Measurements from ENCODE around the gene CT83. TPM values are rescaled to one million over a fixed set of nuclear protein-coding genes. Genes with fewer than 3 reads are reported as not detected.

CT83 gene
- polyA plus RNA-seq (2013, experiment 1 of 4) = not detected
- not detected for polyA plus RNA-seq (2013, experiment 2 of 4)
- polyA plus RNA-seq (2013, experiment 3 of 4) = not detected
- not detected for polyA plus RNA-seq (2013, experiment 4 of 4)

GRCh38 chrX:116462822-116463221 is at the start of gene CT83:
Gene CT83, minus strand, starts transcription at chrX:116462976. Its CDS starts 120 bp downstream, at chrX:116462856.
- Histone ChIP-seq H3K9me3 (ENCODE audit: control insufficient read depth, low read length) (no peaks in the 10 kb centered on the region), H3K27me3 (ENCODE audit: control insufficient read depth, insufficient read depth, low read length, poor library complexity, severe bottlenecking) (no peaks in the 10 kb centered on the region), H3K4me3 (ENCODE audit: insufficient read depth, low read depth, low read length) (no peak within 1 kb of the TSS), H3K27ac (ENCODE audit: insufficient read depth, low read depth, low read length, poor library complexity, severe bottlenecking) (no peak within 1 kb of the TSS), H3K36me3 (ENCODE audit: control insufficient read depth, insufficient read depth, low read length) (no peaks in the 10 kb centered on the region), H3K4me1 (ENCODE audit: control insufficient read depth, insufficient read depth, low read length) (no peaks in the 10 kb centered on the region)
- 94 to 97% methylated on average over 17 of the region's 18 CpGs for WGBS, 2 experiments

DNA sequence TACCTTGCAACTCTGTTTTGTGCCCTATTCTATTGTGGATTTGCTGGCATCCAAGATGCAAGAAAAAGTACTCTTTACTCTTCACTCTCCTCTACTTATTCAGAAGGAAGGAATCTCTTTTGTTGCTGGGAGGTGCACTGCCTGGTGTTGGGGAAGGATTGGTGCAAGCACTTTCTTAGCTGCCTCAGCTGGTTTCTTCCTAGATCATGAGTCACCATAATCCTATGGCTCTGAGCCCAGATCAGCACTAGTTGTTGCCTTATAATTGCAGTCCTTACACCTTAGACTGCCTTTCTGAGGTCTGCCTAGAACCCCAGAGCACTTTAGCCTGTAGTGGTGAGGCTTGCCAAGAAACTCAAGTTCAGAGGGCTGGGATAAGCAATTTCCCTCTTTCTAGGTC is 37.0 kb upstream of the CT83 start:
- Histone ChIP-seq H3K9me3 (ENCODE audit: control insufficient read depth, low read length) (no peaks in the 10 kb centered on the region), H3K36me3 (ENCODE audit: control insufficient read depth, insufficient read depth, low read length) (no peaks in the 10 kb centered on the region), H3K27me3 (ENCODE audit: control insufficient read depth, insufficient read depth, low read length, poor library complexity, severe bottlenecking) (no peaks in the 10 kb centered on the region), H3K4me1 (ENCODE audit: control insufficient read depth, insufficient read depth, low read length) (no peaks in the 10 kb centered on the region), H3K27ac (ENCODE audit: insufficient read depth, low read depth, low read length, poor library complexity, severe bottlenecking) (no peak overlapping the region), H3K4me3 (ENCODE audit: insufficient read depth, low read depth, low read length) (no peak overlapping the region)

DNA sequence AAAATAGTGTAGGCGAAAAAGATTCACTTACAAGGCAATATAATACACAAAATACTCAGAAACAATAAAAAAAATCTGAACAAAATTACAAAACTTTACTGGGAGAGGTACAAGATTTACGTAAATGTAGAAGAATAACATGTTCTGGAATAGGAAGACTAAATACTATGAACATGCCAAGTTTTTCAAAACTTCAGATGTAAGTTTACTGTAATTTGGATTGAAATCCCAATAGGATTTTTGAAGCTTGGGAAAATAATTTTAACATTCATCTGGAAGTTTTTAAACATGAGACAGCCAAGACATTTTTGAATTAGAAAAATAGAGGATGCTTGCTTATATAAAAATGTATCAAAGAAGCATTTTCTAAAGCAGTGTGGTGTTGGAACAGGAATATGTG is 30.5 kb upstream of the CT83 start:
- no peaks in the 10 kb centered on the region for H3K36me3 ChIP-seq (ENCODE audit: control insufficient read depth, insufficient read depth, low read length)
- no peaks in the 10 kb centered on the region for H3K4me1 ChIP-seq (ENCODE audit: control insufficient read depth, insufficient read depth, low read length)
- 100% methylated on average over 1 of the region's 2 CpGs; no CpG with 5 or more reads in 1 of the 2 experiments for WGBS, 2 experiments
- H3K4me3 ChIP-seq (ENCODE audit: insufficient read depth, low read depth, low read length) = no peak overlapping the region
- H3K27ac ChIP-seq (ENCODE audit: insufficient read depth, low read depth, low read length, poor library complexity, severe bottlenecking) = no peak overlapping the region
- no peaks in the 10 kb centered on the region for H3K27me3 ChIP-seq (ENCODE audit: control insufficient read depth, insufficient read depth, low read length, poor library complexity, severe bottlenecking)
- no peaks in the 10 kb centered on the region for H3K9me3 ChIP-seq (ENCODE audit: control insufficient read depth, low read length)

DNA sequence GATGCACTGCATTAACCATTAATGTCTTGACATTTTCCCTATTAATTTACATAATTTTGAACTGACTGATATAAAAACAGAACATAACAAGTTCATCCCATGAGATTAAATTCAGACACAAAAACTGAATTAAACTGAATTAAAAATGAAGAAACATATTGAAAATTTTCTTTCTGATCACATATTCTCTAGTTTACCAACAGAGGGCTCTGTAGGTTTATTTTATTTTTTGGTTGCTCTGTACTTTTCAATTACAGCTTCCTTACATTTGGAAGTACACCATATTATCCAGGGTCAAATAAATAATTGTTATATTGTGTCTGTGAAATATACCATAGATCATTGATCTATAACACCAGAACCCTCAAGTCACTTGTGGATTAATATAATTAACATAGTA is 27.3 kb upstream of the CT83 start:
- Histone ChIP-seq H3K9me3 (ENCODE audit: control insufficient read depth, low read length) (no peaks in the 10 kb centered on the region), H3K27ac (ENCODE audit: insufficient read depth, low read depth, low read length, poor library complexity, severe bottlenecking) (no peak overlapping the region), H3K27me3 (ENCODE audit: control insufficient read depth, insufficient read depth, low read length, poor library complexity, severe bottlenecking) (no peaks in the 10 kb centered on the region), H3K4me3 (ENCODE audit: insufficient read depth, low read depth, low read length) (no peak overlapping the region), H3K36me3 (ENCODE audit: control insufficient read depth, insufficient read depth, low read length) (no peaks in the 10 kb centered on the region), H3K4me1 (ENCODE audit: control insufficient read depth, insufficient read depth, low read length) (no peaks in the 10 kb centered on the region)

DNA sequence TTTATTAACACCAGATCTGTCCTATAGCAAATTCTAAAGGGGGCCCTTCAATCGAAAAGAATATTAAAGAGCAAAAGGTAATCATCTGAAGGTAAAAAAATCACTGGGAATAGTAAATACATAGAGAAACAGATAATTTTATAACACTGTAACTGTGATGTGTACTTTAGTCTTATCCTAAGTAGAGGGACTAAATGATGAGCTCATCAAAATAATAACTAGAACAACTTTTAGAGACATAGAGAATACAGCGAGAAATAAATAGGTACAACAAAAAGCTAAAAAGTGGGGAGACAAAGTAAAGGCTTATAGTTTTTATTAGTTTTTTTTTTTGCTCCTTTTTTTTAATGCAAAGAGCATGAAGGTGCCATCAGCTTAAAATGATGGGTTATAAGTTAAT is 17.3 kb upstream of the CT83 start:
- H3K4me1 ChIP-seq (ENCODE audit: control insufficient read depth, insufficient read depth, low read length) = no peaks in the 10 kb centered on the region
- 86% methylated on average over 2 of the region's 2 CpGs; no CpG with 5 or more reads in 1 of the 2 experiments for WGBS, 2 experiments
- H3K36me3 ChIP-seq (ENCODE audit: control insufficient read depth, insufficient read depth, low read length) = no peaks in the 10 kb centered on the region
- H3K27me3 ChIP-seq (ENCODE audit: control insufficient read depth, insufficient read depth, low read length, poor library complexity, severe bottlenecking) = no peaks in the 10 kb centered on the region
- H3K9me3 ChIP-seq (ENCODE audit: control insufficient read depth, low read length) = no peaks in the 10 kb centered on the region
- H3K4me3 ChIP-seq (ENCODE audit: insufficient read depth, low read depth, low read length) = no peak overlapping the region
- no peak overlapping the region for H3K27ac ChIP-seq (ENCODE audit: insufficient read depth, low read depth, low read length, poor library complexity, severe bottlenecking)

- Histone ChIP-seq H3K9me3 (ENCODE audit: control insufficient read depth, low read length) (no peaks in the 10 kb centered on the region), H3K27ac (ENCODE audit: insufficient read depth, low read depth, low read length, poor library complexity, severe bottlenecking) (no peak overlapping the region), H3K4me1 (ENCODE audit: control insufficient read depth, insufficient read depth, low read length) (no peaks in the 10 kb centered on the region), H3K27me3 (ENCODE audit: control insufficient read depth, insufficient read depth, low read length, poor library complexity, severe bottlenecking) (no peaks in the 10 kb centered on the region), H3K4me3 (ENCODE audit: insufficient read depth, low read depth, low read length) (no peak overlapping the region), H3K36me3 (ENCODE audit: control insufficient read depth, insufficient read depth, low read length) (no peaks in the 10 kb centered on the region)
- WGBS, 2 experiments = no CpG with 5 or more reads among the region's 2 CpGs
These were observed 13.6 kb downstream of the CT83 start for GRCh38 chrX:116449156-116449555.

DNA sequence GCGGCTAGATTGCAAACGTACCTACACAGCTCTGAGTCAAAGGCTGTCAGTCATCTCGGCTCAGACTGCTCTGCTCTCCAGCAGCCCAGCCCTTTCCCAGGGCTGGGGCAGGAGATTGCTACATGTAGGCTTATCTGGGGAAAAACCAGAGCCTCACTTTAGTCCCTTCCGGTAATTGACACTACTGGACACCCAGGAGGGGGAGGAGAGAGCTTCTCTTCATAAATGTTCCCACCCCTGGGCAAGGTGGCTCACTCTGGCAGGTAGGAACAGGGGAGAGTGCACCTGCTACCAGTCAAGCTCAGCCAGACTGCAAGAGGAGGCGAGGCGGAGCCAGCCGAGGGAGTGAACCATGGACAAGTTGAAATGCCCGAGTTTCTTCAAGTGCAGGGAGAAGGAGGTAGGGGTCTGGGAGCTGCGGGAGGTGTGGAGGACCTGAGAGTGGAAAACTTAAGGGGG is 26.4 kb downstream of the CT83 start, which contains the start of gene SLC6A14:
TSS of gene SLC6A14 (plus strand) at position 249 of the 459 bp plus-strand sequence. CDS start at position 353, 104 bp downstream.
- Histone ChIP-seq H3K4me3 (ENCODE audit: insufficient read depth, low read depth, low read length) (no peak within 1 kb of the TSS), H3K27ac (ENCODE audit: insufficient read depth, low read depth, low read length, poor library complexity, severe bottlenecking) (no peak within 1 kb of the TSS), H3K36me3 (ENCODE audit: control insufficient read depth, insufficient read depth, low read length) (no peaks in the 10 kb centered on the region), H3K27me3 (ENCODE audit: control insufficient read depth, insufficient read depth, low read length, poor library complexity, severe bottlenecking) (no peaks in the 10 kb centered on the region), H3K4me1 (ENCODE audit: control insufficient read depth, insufficient read depth, low read length) (no peaks in the 10 kb centered on the region), H3K9me3 (ENCODE audit: control insufficient read depth, low read length) (no peaks in the 10 kb centered on the region)
- 85% methylated on average over 8 to 9 of the region's 9 CpGs for WGBS, 2 experiments

DNA sequence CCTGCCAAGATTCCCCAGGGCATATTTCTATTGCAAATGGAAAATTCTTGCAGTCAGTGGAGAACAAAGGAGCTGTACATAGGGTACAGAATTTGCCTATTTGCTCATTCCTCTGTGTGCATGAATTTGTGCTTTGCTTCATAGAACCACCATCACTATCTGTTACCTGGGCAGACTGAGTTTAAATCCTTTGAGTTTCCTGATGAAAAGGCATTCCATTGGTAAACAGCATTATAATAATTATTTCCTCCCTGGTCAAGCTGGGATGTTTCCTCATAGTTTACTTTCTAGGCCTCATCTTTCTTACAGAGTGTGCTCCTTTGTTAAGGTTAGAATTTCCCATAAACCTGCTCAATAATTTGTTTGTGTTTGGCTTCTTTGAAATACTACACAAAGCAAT is 27.2 kb downstream of the CT83 start:
- Histone ChIP-seq H3K4me1 (ENCODE audit: control insufficient read depth, insufficient read depth, low read length) (no peaks in the 10 kb centered on the region), H3K27me3 (ENCODE audit: control insufficient read depth, insufficient read depth, low read length, poor library complexity, severe bottlenecking) (no peaks in the 10 kb centered on the region), H3K4me3 (ENCODE audit: insufficient read depth, low read depth, low read length) (no peak overlapping the region), H3K9me3 (ENCODE audit: control insufficient read depth, low read length) (no peaks in the 10 kb centered on the region), H3K36me3 (ENCODE audit: control insufficient read depth, insufficient read depth, low read length) (no peaks in the 10 kb centered on the region), H3K27ac (ENCODE audit: insufficient read depth, low read depth, low read length, poor library complexity, severe bottlenecking) (no peak overlapping the region)

DNA sequence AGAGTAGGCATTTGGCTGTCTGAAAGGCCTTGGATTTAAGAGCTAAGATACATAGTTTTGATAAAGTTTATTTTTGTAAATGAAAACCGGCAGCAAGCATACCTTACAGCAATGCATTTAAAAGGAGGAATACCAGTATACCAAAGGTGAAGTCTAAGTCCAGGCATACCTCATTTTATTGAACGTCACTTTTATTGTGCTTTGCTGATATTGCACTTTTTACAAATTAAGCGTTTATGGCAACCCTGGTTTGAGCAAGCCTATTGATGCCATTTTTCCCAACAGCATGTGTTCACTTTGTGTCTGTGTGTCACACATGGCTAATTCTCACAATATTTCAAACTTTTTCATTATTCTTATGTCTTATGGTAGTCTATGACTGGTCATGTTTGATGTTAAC is 34.8 kb downstream of the CT83 start:
- no peak overlapping the region for H3K27ac ChIP-seq (ENCODE audit: insufficient read depth, low read depth, low read length, poor library complexity, severe bottlenecking)
- H3K36me3 ChIP-seq (ENCODE audit: control insufficient read depth, insufficient read depth, low read length) = no peaks in the 10 kb centered on the region
- no peaks in the 10 kb centered on the region for H3K9me3 ChIP-seq (ENCODE audit: control insufficient read depth, low read length)
- no peaks in the 10 kb centered on the region for H3K27me3 ChIP-seq (ENCODE audit: control insufficient read depth, insufficient read depth, low read length, poor library complexity, severe bottlenecking)
- H3K4me1 ChIP-seq (ENCODE audit: control insufficient read depth, insufficient read depth, low read length) = no peaks in the 10 kb centered on the region
- whole genome bisulfite sequencing, 2 experiments = 90 to 95% methylated on average over 2 to 3 of the region's 3 CpGs
- no peak overlapping the region for H3K4me3 ChIP-seq (ENCODE audit: insufficient read depth, low read depth, low read length)

GRCh38 chrX:116417968-116418367 is 44.8 kb downstream of the CT83 start:
- 80 to 100% methylated on average over 1 to 2 of the region's 4 CpGs for WGBS, 2 experiments
- Histone ChIP-seq H3K27me3 (ENCODE audit: control insufficient read depth, insufficient read depth, low read length, poor library complexity, severe bottlenecking) (no peaks in the 10 kb centered on the region), H3K27ac (ENCODE audit: insufficient read depth, low read depth, low read length, poor library complexity, severe bottlenecking) (no peak overlapping the region), H3K4me1 (ENCODE audit: control insufficient read depth, insufficient read depth, low read length) (no peaks in the 10 kb centered on the region), H3K4me3 (ENCODE audit: insufficient read depth, low read depth, low read length) (no peak overlapping the region), H3K36me3 (ENCODE audit: control insufficient read depth, insufficient read depth, low read length) (no peaks in the 10 kb centered on the region), H3K9me3 (ENCODE audit: control insufficient read depth, low read length) (no peaks in the 10 kb centered on the region)

- Histone ChIP-seq H3K4me1 (ENCODE audit: control insufficient read depth, insufficient read depth, low read length) (no peaks in the 10 kb centered on the region), H3K4me3 (ENCODE audit: insufficient read depth, low read depth, low read length) (no peak overlapping the region), H3K27ac (ENCODE audit: insufficient read depth, low read depth, low read length, poor library complexity, severe bottlenecking) (no peak overlapping the region), H3K36me3 (ENCODE audit: control insufficient read depth, insufficient read depth, low read length) (no peaks in the 10 kb centered on the region), H3K9me3 (ENCODE audit: control insufficient read depth, low read length) (no peaks in the 10 kb centered on the region), H3K27me3 (ENCODE audit: control insufficient read depth, insufficient read depth, low read length, poor library complexity, severe bottlenecking) (no peaks in the 10 kb centered on the region)
- WGBS, 2 experiments = 100% methylated on average over 1 of the region's 1 CpG; no CpG with 5 or more reads in 1 of the 2 experiments
These were observed 45.6 kb downstream of the CT83 start for GRCh38 chrX:116417214-116417613.

All from ectodermal cell (in vitro differentiated cells).